NCI-H1436 (cell line): ENCODE measurements around the gene ITPR2.
"Not testable (repeated sequence)": the region's sequence is repeated elsewhere in the genome, so short reads cannot be mapped to it uniquely, and the experiment has no call there.

Experiments used
- DNase-seq: peaks from one replicate; lab custom pipeline; 2025; lab: John Stamatoyannopoulos, UW

ITPR2 gene

DNA sequence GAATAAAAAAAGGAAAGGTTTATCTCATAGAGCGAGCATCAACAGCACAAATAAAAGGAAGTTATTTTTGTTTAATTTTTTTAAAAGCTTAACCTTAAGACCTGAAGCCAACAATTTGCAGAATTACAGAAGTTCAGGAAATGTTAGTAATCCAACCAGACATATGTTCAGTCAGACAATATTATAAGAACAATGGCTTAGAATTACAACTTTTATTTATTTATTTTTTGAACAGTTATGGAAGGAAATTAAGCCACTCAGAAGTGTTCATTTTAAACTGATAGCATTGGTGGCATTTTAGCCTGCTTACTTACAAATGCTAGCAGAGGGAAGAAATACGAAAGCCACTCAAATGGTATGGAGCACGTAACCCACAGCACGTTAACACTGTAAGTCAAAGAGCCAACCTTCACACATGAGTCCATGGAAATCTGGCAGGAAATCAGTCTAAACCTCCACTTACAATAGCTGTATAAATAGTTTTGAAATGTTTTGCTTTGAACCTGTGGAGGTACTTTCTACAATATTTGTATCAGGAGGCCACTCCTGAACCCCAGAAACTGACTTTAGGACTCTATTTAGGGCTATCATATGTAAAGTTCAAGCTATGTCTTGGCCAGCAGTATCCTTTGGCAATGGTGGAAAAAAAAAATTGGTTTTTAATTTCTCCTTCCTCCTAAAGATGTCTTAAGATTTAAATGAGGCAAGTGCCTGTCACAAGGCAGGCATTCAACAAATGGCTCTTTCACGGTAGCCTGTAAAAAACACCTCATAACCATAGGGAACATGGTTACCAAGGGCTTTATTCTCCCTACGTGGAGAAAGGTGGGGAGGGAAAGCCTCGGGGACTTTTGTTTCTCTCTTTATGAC is 102.3 kb downstream of the ITPR2 start:
- no peak for DNase-seq

DNA sequence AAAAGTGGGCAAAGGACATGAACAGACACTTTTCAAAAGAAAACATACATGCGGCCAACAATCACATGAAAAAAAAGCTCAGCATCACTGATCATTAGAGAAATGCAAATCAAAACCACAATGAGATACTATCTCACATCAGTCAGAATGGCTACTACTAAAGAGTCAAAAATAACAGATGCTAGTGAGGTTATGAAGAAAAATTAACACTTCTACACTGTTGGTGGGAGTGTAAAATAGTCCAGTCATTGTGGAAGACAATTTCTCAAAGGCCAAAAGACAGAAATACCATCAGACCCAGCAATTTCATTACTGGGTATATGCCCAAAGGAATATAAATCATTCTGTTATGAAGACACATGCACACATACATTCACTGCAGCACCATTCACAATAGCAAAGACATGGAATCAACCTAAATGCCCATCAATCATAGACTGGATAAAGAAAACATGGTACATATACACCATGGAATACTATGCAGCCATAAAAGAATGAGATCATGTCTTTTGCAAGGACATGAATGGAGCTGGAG is 103.8 kb downstream of the ITPR2 start:
- DNase-seq = not testable (repeated sequence)

- no peak for DNase-seq
These were observed 104.6 kb downstream of the ITPR2 start for GRCh38 chr12:26728205-26729050.

GRCh38 chr12:26727482-26728204 is 105.4 kb downstream of the ITPR2 start:
- no peak for DNase-seq

DNA sequence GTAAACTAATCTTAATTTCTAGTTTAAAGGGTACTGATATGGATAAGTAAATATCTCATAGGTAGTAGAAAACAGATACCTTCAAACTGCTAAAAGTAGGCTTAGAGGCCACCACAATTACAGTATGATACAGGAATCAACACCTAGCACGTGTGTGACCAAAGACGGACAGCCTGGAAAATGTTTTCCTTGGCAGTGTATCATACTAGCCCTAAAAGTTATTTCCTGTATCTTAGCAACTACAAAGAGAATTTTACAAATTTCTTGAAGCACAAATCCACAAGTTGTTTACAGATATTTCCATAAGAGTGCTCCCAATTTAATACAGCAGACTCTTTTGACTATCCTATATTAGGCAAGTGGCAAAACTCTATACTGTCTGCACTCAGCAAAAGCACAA is 106.0 kb downstream of the ITPR2 start:
- no peak for DNase-seq

- DNase-seq = no peak
These were observed 107.6 kb downstream of the ITPR2 start for GRCh38 chr12:26725276-26725916.

DNA sequence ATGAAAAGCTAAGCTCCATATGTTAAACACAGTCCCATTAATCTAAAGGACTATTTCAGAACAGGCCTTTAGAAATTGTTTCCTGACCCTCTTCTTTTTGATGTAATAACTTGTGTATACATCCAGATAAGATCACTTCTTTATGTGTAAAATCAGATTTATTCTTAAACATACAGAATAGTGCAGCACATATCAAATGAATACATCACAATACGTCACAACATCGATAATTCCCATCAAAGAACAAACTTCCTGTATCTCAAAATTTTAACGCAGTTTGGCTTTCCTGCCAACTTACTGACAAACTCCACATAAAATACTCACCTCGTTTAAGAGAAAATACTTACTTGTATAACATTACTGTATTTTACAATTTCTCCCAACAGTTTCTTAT is 108.7 kb downstream of the ITPR2 start:
- DNase-seq = no peak

DNA sequence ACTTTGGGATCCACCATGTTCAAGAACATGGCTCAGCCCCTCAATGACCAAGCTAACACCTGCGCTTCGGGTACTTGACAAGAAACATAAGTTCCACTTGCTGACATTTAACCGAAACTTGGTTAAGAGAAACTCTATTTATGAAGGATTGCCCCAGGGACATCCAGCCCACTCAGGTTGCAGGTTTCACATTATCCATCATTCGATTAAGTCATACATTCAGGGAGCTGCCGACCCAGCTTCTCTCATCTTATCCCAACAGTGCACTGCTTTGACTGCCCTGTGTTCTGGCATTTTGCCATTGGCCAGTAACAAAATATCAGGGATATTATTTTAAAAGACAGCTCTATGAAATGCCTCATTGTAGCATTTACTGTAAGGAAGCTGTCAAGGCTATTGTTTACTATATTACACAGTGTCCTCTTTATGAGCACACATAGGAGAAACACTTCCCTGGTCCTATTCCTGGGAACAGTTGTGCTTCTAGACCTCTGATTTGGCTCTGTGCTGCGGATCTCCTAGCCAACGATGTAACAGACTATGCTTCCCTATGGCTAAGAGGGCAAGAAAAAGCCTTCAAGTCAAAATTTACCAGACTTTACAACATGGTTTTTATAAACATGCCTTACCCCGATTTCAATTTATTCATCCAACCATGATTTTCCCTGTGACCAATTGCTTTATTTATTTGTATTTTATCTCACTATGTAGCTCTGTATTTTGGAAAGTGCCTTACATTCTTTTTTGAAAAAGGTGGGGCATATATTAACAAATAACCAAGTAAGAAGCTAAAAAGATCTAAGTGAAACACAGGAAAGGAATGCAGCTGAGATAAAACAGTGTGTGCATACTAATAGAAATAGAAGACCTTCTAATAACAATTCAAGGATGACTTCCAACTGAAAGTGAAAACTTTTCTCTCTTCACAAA is 109.3 kb downstream of the ITPR2 start:
- no peak for DNase-seq

DNA sequence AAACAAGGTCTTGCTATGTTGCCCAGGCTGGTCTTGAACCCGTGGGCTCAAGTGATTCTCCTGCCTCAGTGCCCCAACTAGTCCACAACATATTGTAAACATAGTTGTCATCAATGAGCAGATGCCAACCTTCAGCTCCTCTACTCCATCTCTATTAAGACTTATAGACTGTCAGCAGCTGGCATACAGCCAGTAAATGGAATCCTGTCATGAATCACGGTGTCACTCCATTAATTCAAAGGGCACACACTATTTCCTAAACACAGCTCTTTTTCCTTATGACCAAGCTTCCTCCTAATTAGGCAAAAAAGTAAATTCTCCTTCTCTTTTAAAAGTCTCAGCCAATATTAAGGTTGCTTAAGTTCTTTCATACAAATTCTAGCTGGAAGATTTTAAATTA is 111.2 kb downstream of the ITPR2 start:
- DNase-seq = no peak

GRCh38 chr12:26719852-26720251 is 113.1 kb downstream of the ITPR2 start:
- DNase-seq = no peak

GRCh38 chr12:26717757-26718156 is 115.2 kb downstream of the ITPR2 start:
- DNase-seq = no peak

- DNase-seq = no peak
These were observed 117.8 kb downstream of the ITPR2 start for GRCh38 chr12:26715232-26715631.

DNA sequence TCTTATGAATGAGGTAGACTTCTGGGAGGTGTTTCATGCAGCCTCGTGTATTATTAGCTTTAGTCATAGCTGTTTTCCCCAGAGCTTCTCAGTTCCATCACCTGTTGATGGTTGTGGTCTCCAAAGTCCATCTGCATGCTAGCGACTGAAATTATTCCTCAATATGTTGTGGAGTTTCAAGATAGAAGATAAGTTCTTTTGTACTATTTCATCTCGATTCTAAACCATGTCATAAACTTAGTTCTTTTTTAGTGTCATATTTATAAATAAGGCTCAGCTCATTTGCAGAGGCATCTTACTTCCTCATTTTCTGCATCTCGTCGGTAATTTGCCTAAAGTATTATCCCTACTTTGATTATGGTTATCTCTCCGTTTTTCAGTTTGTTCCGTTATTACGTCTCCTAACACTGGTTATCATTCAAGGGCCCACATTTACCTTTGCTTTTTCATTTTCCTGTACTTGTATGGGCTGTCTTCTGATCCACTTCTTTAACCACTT is 119.1 kb downstream of the ITPR2 start:
- DNase-seq = no peak

DNA sequence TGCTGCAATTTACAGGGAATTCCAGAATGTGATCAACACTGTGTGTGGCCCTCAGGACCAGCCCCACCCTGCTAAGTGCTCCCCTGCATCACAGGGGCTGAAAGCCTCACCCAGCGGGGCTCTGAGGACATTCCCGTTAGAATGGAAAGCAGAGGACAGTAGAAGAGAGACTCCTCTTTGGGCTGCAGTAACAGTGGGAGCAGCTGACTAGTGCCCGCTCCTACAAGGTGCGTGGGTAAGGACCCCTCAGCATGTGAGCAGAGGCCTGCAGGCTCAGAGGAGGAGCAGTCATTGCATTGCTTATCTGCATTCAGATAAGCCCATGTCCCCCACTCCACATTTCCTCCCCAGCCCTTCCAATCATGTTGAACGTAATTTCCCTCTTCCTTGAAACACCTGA is 120.1 kb downstream of the ITPR2 start:
- DNase-seq = no peak

GRCh38 chr12:26711569-26711968 is 121.4 kb downstream of the ITPR2 start:
- no peak for DNase-seq

GRCh38 chr12:26711072-26711471 is 121.9 kb downstream of the ITPR2 start:
- DNase-seq = no peak

GRCh38 chr12:26705851-26706250 is 127.1 kb downstream of the ITPR2 start:
- DNase-seq = no peak

DNA sequence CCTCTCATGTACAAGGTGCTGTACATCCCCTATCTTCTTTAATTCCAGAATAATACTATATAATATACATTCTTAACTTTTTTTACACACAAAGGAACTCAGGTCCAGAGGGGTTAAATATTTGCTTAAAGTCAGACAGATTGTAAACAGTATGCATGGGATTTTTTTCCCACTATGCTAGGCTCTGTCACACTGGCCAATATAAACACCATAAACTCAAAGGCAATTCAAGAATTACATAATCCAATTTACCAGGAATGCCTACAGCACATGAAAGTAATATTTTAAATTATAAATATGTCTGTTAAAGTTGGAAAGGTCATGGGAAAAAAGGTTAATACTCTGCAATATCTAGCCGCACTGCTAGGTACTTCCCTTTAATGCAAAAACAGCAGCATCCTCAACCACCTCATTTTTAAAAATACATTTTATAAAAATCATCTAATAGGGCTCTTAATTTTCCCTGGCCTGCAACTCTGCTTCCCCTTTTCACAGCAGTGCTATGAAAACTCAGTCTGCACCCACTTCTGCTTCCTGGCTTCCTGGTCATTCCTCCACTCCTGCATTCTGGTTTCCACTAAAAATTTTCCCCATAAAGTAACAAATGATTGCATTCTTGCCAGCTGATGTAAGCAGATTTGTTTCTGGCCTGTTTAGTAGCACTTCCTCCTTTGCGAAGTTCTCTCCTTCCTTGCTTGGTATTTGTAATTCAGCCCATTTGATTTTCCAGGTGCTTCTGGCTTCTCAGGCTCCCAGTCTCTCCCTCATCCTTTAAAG is 128.1 kb downstream of the ITPR2 start:
- no peak for DNase-seq

- no peak for DNase-seq
These were observed 128.8 kb downstream of the ITPR2 start for GRCh38 chr12:26704214-26704613.

GRCh38 chr12:26702741-26703140 is 130.3 kb downstream of the ITPR2 start:
- no peak for DNase-seq
